SK-N-SH treated with all-trans-retinoic acid at 6 μM for 48 hours (cell line): ENCODE results near the gene EMILIN2.

Experiments used
- ARNTL ChIP-seq: fragments of 450-650 bp; formaldehyde crosslinking; IDR thresholded peaks from 2 replicates; pipeline ENCODE4 v1.5.0; 2020; ENCODE audit warnings: low read depth, mild to moderate bottlenecking, moderate library complexity, borderline replicate concordance
- ISL1 ChIP-seq: fragments of 250-450 bp; sonication (Bioruptor Pico); IDR thresholded peaks from 2 replicates; pipeline ENCODE4 v2.1.2; 2022; ENCODE audit warnings: mild to moderate bottlenecking, moderate library complexity
- PATZ1 ChIP-seq: fragments of 250-450 bp; sonication (Bioruptor Pico); IDR thresholded peaks from 2 replicates; pipeline ENCODE4 v1.8.0; 2020; ENCODE audit warnings: mild to moderate bottlenecking, moderate library complexity, borderline replicate concordance
- PPARA ChIP-seq: fragments of 250-450 bp; sonication (Bioruptor Pico); IDR thresholded peaks from 2 replicates; pipeline ENCODE4 v1.5.0; 2020; ENCODE audit warnings: mild to moderate bottlenecking, borderline replicate concordance
- RARB ChIP-seq: fragments of 250-450 bp; sonication (Bioruptor Pico); IDR thresholded peaks from 2 replicates; pipeline ENCODE4 v1.8.0; 2021; ENCODE audit warnings: mild to moderate bottlenecking, moderate library complexity
- ZFP30 ChIP-seq: fragments of 450-650 bp; formaldehyde crosslinking; IDR thresholded peaks from 2 replicates; pipeline ENCODE4 v1.5.0; 2022; ENCODE audit warnings: mild to moderate bottlenecking, moderate library complexity
- ZNF565 ChIP-seq: fragments of 450-650 bp; formaldehyde crosslinking; conservative IDR thresholded peaks from 2 replicates; pipeline ENCODE4 v1.5.0; 2020; ENCODE audit warnings: low read depth, mild to moderate bottlenecking, moderate library complexity

GRCh38 chr18:2874765-2875164 lies 28.0 kb downstream of the EMILIN2 start:
- TF ChIP-seq PATZ1 (CRISPR knock-in tag) = no peak
- TF ChIP-seq RARB = no peak
- TF ChIP-seq PPARA (CRISPR knock-in tag) = no peak
- TF ChIP-seq ISL1 = no peak
- TF ChIP-seq ZFP30 (CRISPR knock-in tag) = no peak
- TF ChIP-seq ZNF565 (CRISPR knock-in tag) = no peak
- no peak for TF ChIP-seq ARNTL
